ENCODE measurements around the gene KISS1R.
"Not testable (repeated sequence)": the region's sequence is repeated elsewhere in the genome, so short reads cannot be mapped to it uniquely, and the experiment has no call there.

KISS1R gene

GRCh38 chr19:955803-956765, 39.0 kb downstream of the KISS1R start:
- DNase-seq, result no peak

- DNase-seq, result no peak
Observed at GRCh38 chr19:956766-957440, 39.8 kb downstream of the KISS1R start.

- not testable (repeated sequence) for DNase-seq
Observed at GRCh38 chr19:957578-957977, 40.4 kb downstream of the KISS1R start.

- no peak for DNase-seq
Observed at GRCh38 chr19:958967-959855, 42.1 kb downstream of the KISS1R start.

GRCh38 chr19:960020-960419, 42.9 kb downstream of the KISS1R start:
- no peak for DNase-seq

GRCh38 chr19:960601-960938, 43.4 kb downstream of the KISS1R start:
- DNase-seq, result no peak

GRCh38 chr19:961866-962620, 44.9 kb downstream of the KISS1R start:
- DNase-seq, result no peak

- DNase-seq, result no peak
Observed at GRCh38 chr19:962683-963400, 45.7 kb downstream of the KISS1R start.

- no peak for DNase-seq
Observed at GRCh38 chr19:963486-963951, 46.4 kb downstream of the KISS1R start.

GRCh38 chr19:964116-964520, 47.0 kb downstream of the KISS1R start:
- DNase-seq, result no peak

- no peak for DNase-seq
Observed at GRCh38 chr19:964761-965694, 47.9 kb downstream of the KISS1R start.

GRCh38 chr19:966485-967088, 49.5 kb downstream of the KISS1R start:
- no peak for DNase-seq
